Testis (tissue), 2 donors: Measurements from ENCODE around the gene UPK3A.

Experiments used
- POLR2A ChIP-seq: fragments of 450-650 bp; IDR thresholded peaks from one replicate; pipeline ENCODE4 v1.6.1; 2017; ENCODE audit warnings: antibody characterized with exemption, mild to moderate bottlenecking, moderate library complexity
- TF ChIP-seq, protein P1 (sequence below), 3 experiments: fragments of 450-650 bp in 2 of 3; fragments of 200-600 bp in 1 of 3; sonication (generic) in 1 of 3; IDR thresholded peaks; one replicate each; pipeline ENCODE4 v1.5.1; 2016 to 2019; ENCODE audit warnings: antibody characterized with exemption in 3 of 3, mild to moderate bottlenecking in 2 of 3, moderate library complexity in 1 of 3

- TF ChIP-seq, protein P1, sequence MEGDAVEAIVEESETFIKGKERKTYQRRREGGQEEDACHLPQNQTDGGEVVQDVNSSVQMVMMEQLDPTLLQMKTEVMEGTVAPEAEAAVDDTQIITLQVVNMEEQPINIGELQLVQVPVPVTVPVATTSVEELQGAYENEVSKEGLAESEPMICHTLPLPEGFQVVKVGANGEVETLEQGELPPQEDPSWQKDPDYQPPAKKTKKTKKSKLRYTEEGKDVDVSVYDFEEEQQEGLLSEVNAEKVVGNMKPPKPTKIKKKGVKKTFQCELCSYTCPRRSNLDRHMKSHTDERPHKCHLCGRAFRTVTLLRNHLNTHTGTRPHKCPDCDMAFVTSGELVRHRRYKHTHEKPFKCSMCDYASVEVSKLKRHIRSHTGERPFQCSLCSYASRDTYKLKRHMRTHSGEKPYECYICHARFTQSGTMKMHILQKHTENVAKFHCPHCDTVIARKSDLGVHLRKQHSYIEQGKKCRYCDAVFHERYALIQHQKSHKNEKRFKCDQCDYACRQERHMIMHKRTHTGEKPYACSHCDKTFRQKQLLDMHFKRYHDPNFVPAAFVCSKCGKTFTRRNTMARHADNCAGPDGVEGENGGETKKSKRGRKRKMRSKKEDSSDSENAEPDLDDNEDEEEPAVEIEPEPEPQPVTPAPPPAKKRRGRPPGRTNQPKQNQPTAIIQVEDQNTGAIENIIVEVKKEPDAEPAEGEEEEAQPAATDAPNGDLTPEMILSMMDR (IDR thresholded peaks at IDR 0.05), result no peak
- TF ChIP-seq POLR2A, result no peak
Observed at GRCh38 chr22:45312415-45312814, 27.7 kb downstream of the UPK3A start.
